GM13977 (cell line): ENCODE data around the gene FKBP8.
A peak's percentile ranks its signal among the peaks of the same experiment; 100 is the strongest.

Experiments
- DNase-seq: peaks from one replicate; pipeline ENCODE4 v3.0.0; 2012; ENCODE audit warnings: low spot score
- in situ Hi-C: fragments of 300-500 bp; cut with MboI; formaldehyde crosslinking; loops from one replicate; pipeline ENCODE4 v1.12.0; 2022; ENCODE audit warnings: low sequenced_read_pairs, low pct_unique_long_range_greater_than_20kb, mixed read lengths, inconsistent platforms; ENCODE audit not compliant: unreplicated experiment
- TF ChIP-seq, protein P1 (sequence below): IDR thresholded peaks from 2 replicates; pipeline ENCODE4 v1.5.1; 2012; ENCODE audit warnings: mild to moderate bottlenecking, control low read depth; ENCODE audit not compliant: insufficient read depth; ENCODE audit errors: extremely low read depth, missing control alignments

Gene FKBP8

DNA sequence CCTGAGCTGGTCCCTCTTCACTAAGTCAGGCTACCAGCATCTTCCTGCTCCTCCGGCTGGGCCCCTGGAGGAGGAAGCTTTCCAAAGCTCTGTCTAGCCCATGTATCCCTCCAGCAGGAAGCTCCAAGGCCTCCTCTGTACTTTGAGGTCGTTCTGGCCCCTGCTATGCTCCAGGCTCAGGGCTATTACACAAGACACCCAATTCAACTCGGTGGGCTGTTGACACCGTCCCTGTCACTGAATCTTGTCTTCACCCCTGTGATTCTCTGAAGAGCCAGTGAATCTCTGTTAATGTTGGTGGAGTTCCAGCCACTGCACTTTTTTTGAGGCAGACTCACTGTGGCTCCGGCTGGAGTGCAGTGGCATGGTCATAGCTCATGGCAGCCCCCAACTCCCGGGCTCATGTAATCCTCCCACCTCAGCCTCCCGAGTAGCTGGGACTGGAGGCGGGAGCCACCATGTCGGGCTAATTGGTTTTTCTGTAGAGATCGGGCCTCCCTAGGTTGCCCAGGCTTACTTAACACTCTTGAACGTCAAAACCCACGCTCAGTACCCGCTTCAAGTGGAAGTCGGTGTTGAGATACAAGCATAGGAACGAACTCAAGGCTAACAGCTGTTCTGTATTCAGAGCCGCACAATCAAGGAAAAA, 44.7 kb upstream of the FKBP8 start:
- DNase-seq = no peak
- TF ChIP-seq, protein P1, sequence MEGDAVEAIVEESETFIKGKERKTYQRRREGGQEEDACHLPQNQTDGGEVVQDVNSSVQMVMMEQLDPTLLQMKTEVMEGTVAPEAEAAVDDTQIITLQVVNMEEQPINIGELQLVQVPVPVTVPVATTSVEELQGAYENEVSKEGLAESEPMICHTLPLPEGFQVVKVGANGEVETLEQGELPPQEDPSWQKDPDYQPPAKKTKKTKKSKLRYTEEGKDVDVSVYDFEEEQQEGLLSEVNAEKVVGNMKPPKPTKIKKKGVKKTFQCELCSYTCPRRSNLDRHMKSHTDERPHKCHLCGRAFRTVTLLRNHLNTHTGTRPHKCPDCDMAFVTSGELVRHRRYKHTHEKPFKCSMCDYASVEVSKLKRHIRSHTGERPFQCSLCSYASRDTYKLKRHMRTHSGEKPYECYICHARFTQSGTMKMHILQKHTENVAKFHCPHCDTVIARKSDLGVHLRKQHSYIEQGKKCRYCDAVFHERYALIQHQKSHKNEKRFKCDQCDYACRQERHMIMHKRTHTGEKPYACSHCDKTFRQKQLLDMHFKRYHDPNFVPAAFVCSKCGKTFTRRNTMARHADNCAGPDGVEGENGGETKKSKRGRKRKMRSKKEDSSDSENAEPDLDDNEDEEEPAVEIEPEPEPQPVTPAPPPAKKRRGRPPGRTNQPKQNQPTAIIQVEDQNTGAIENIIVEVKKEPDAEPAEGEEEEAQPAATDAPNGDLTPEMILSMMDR = no peak

DNA sequence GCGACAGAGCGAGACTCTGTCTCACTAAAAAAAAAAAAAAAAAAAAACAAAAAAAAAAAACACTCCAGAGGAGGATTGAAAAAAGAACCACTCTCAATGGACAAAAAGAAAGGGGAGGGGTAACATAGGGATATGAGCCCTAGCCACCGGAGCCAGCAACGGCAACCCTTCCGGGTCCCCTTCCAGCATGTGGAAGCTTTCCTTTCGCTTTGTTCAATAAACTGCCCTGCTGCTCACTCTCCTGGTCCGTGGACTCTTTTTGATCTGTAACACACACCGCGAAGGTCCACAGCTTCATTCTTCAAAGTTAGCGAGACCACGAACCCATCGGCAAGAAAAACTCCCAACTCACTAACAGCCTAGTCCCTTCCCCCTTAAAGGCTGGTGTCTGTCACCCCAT, 44.2 kb upstream of the FKBP8 start:
- in situ Hi-C loops = no loop called here
- no peak for DNase-seq
- TF ChIP-seq, protein P1 = no peak

More for the DNA sequence above, 44.7 kb upstream of the FKBP8 start:
- in situ Hi-C loops = no loop called here

DNA sequence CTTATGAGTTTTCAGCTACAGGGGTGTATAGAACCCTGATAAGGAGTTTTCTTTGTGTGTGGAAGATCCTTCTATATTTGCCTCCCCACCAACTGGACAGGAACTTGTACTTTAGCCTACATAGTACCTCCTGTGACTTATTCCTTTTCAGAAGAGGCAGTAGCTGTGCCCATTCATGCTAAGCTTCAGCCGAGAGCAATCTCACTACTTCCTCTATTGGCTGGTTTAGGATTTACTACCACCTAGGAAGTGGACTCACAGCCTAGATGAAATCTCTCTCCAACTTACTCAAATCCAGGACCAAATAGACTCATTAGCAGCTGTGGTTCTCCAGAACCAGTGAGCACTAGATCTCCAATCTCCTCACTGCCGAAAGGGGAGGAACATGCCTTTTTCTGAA, 42.9 kb upstream of the FKBP8 start:
- in situ Hi-C loops = no loop called here
- TF ChIP-seq, protein P1 = peak; percentile 12
- DNase-seq = no peak

DNA sequence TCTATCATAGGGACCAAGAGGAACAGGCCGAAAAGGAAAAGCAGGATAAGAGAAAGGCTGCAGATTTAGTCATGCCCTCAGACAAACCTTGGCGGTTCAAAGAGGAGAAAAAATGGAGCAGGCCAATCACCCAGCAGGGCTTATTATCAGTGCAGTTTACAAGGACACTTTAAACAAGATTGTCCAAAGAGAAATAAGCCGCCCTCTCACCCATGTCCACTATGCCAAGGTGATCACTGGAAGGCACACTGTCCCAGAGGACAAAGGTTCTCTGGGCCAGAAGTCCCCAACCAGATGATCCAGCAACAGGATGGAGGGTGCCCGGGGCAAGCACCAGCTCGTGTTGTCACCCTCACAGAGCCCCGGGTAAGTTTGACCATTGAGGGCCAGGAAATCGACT, 36.9 kb upstream of the FKBP8 start:
- TF ChIP-seq, protein P1 = no peak
- in situ Hi-C loops = no loop called here
- no peak for DNase-seq

DNA sequence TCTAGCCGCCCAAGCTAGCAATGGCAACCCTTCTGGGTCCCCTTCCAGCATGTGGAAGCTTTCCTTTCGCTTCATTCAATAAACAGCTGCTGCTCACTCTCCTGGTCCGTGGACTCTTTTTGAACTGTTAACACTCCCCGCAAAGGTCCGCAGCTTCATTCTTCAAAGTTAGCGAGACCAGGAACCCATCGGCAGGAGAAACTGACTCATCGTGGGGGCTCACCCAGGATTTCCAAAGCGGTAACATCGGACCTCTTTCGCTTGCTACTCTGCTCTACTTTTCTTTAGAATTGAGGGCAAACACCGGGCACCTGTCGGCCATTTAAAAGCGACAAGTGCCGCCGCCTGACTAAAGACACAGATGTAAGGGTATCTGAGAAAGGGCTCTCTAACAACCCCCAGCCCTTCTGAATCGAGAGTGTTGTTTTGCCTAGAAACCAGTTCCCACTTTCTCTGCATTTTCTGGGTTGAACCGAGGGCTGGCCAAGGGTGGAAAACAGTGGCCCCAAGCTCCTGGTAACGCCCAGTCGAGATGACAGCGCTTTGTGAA, 34.1 kb upstream of the FKBP8 start:
- TF ChIP-seq, protein P1 = no peak
- DNase-seq = no peak
- in situ Hi-C loops = no loop called here

DNA sequence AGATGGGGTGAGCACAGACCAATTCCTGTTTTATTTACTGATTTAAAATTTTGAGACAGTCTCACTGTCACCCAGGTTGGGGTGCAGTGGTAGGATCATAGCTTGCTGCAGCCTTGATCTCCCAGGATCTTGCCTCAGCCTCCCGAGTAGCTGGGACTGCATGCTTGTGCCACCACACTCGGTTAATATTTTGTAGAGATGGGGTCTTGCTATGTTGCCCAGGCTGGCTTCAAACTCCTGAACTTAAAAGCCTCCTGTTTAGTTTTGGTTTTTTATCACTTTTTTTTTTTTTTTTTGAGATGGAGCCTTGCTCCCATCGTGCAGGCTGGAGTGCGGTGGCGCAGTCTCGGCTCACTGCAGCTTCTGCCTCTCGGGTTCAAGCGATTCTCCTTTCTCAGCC, 33.0 kb upstream of the FKBP8 start:
- TF ChIP-seq, protein P1 = no peak
- in situ Hi-C loops = no loop called here
- DNase-seq = no peak
